HG03571 (cell line): ENCODE measurements around the gene SLX4IP.

Source experiments
- ATAC-seq: cut with Tn5 transposase; IDR thresholded peaks from one replicate; pipeline ENCODE4 v1.9.1; 2021; ENCODE audit not compliant: unreplicated experiment

SLX4IP gene

GRCh38 chr20:10625641-10626040 lies 190.5 kb downstream of the SLX4IP start:
- ATAC-seq: no peak

- ATAC-seq: no peak
These were observed 191.8 kb downstream of the SLX4IP start for GRCh38 chr20:10626896-10627295.

- ATAC-seq: no peak
These were observed 195.0 kb downstream of the SLX4IP start for GRCh38 chr20:10629946-10630650.

GRCh38 chr20:10631126-10631525 lies 196.0 kb downstream of the SLX4IP start:
- ATAC-seq: no peak

- no peak for ATAC-seq
These were observed 197.8 kb downstream of the SLX4IP start for GRCh38 chr20:10632721-10633509.

- no peak for ATAC-seq
These were observed 198.6 kb downstream of the SLX4IP start for GRCh38 chr20:10633718-10634117.

- no peak for ATAC-seq
These were observed 199.1 kb downstream of the SLX4IP start for GRCh38 chr20:10634211-10634610.

- ATAC-seq: no peak
These were observed 199.7 kb downstream of the SLX4IP start for GRCh38 chr20:10634683-10635411.

GRCh38 chr20:10635476-10636208 lies 200.5 kb downstream of the SLX4IP start:
- ATAC-seq: no peak

- no peak for ATAC-seq
These were observed 201.3 kb downstream of the SLX4IP start for GRCh38 chr20:10636326-10636818.

GRCh38 chr20:10637031-10637559 lies 202.0 kb downstream of the SLX4IP start:
- no peak for ATAC-seq

- ATAC-seq: no peak
These were observed 202.5 kb downstream of the SLX4IP start for GRCh38 chr20:10637563-10637962.

GRCh38 chr20:10639077-10639736 lies 204.1 kb downstream of the SLX4IP start:
- no peak for ATAC-seq

- no peak for ATAC-seq
These were observed 204.8 kb downstream of the SLX4IP start for GRCh38 chr20:10639737-10640556.

- no peak for ATAC-seq
These were observed 205.8 kb downstream of the SLX4IP start for GRCh38 chr20:10640897-10641296.

- ATAC-seq: no peak
These were observed 206.4 kb downstream of the SLX4IP start for GRCh38 chr20:10641467-10641866.

GRCh38 chr20:10641893-10642292 lies 206.8 kb downstream of the SLX4IP start:
- ATAC-seq: no peak

GRCh38 chr20:10642856-10643559 lies 207.9 kb downstream of the SLX4IP start:
- no peak for ATAC-seq

GRCh38 chr20:10643560-10643873 lies 208.4 kb downstream of the SLX4IP start:
- no peak for ATAC-seq
